Activated CD8-positive, alpha-beta T cell treated with anti-CD3 and anti-CD28 coated beads, Interleukin-2, amount 10 ng/mL, durations not matched to agents 7 days and 5 days (primary cell): Measurements from ENCODE around the gene TEFM. TPM values are rescaled to one million over a fixed set of nuclear protein-coding genes. Genes with fewer than 3 reads are reported as not detected.
A peak's percentile ranks its signal among the peaks of the same experiment; 100 is the strongest.
"Not testable (repeated sequence)": the region's sequence is repeated elsewhere in the genome, so short reads cannot be mapped to it uniquely, and the experiment has no call there.

Experiments
- ATAC-seq: fragments of 150-1000 bp; cut with Tn5 transposase; one replicate; pipeline ENCODE4 v1.10.0; 2021; ENCODE audit warnings: moderate library complexity
- CTCF ChIA-PET: fragments of 350-600 bp; sonication (Branson Sonifier 250); formaldehyde crosslinking; loops from one replicate; lab custom pipeline; 2021; ENCODE audit warnings: antibody characterized with exemption; lab: Charles Lee
- POLR2A ChIA-PET: fragments of 350-600 bp; sonication (Branson Sonifier 250); formaldehyde crosslinking; loops from one replicate; lab custom pipeline; 2021; ENCODE audit warnings: antibody characterized with exemption; lab: Charles Lee
- DNase-seq: peaks from one replicate; pipeline ENCODE4 v3.0.0-alpha.2; 2020
- H3K27ac Mint-ChIP-seq: one replicate; pipeline ENCODE4 v1.8.0; 2021; ENCODE audit warnings: mild to moderate bottlenecking, mixed read lengths
- H3K27me3 Mint-ChIP-seq: one replicate; pipeline ENCODE4 v1.8.0; 2021; ENCODE audit warnings: low read depth, mixed read lengths
- H3K36me3 Mint-ChIP-seq: one replicate; pipeline ENCODE4 v1.8.0; 2021; ENCODE audit warnings: low read depth, mixed read lengths
- H3K4me1 Mint-ChIP-seq: one replicate; pipeline ENCODE4 v1.8.0; 2021; ENCODE audit warnings: low read depth, mixed read lengths
- H3K4me3 Mint-ChIP-seq: one replicate; pipeline ENCODE4 v1.8.0; 2021; ENCODE audit warnings: mild to moderate bottlenecking, mixed read lengths
- H3K9me3 Mint-ChIP-seq: one replicate; pipeline ENCODE4 v1.8.0; 2022; ENCODE audit warnings: mixed read lengths; ENCODE audit not compliant: insufficient read depth
- total RNA-seq, 2 experiments: library from RNA; stranded (reverse); gene quantifications; one replicate each; pipeline ENCODE4 v1.2.3, GENCODE V29; 2021

The TEFM gene
- total RNA-seq, 2 experiments from 2014 or later, result 11.6 to 15.6 TPM

DNA sequence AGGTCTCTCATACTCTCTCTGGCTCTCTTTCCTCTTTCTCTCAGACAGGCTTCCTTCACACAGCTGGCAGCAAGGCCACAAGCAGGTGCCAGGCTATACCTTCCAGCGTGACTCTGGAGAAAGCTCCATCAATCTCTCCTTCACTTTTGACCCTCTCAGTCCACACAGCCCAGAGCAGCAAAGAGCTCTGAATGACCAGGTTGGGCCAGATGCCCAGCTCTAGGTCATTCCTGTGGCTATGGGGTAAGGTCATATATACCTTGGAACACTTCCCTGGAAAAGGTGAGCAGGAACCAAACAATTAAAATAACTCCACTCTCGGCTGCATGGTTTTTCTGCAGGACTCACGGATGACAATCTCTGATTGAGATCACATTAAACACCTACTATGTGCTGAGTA lies 24.5 kb upstream of the TEFM start:
- DNase-seq, result no peak
- ChIA-PET POLR2A (no interaction called here), CTCF (no interaction called here)
- Mint-ChIP-seq H3K27ac (no peak overlapping the region), H3K27me3 (peaks cover 5% of the 10 kb centered on the region), H3K4me3 (no peak overlapping the region), H3K9me3 (no peaks in the 10 kb centered on the region), H3K36me3 (no peaks in the 10 kb centered on the region), H3K4me1 (no peaks in the 10 kb centered on the region)
- ATAC-seq, result no peak

DNA sequence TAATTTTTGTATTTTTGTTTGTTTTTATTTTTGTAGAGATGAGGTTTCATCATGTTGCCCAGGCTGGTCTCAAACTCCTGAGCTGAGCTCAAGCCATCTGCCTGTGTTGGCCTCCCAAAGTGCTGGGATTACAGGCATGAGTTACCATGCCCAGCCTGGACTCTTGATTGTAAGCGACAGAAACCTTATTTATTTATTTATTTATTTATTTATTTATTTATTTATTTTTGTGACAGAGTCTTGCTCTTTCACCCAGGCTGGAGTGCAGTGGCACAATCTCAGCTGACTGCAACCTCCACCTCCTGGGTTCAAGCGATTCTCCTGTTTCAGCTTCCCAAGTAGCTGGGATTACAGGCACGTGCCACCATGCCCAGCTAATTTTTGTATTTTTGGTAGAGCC lies 23.8 kb upstream of the TEFM start:
- H3K9me3 Mint-ChIP-seq, H3K27me3 Mint-ChIP-seq, H3K27ac Mint-ChIP-seq, H3K4me1 Mint-ChIP-seq, H3K4me3 Mint-ChIP-seq, POLR2A ChIA-PET, DNase-seq, H3K36me3 Mint-ChIP-seq, ATAC-seq: not testable (repeated sequence)
- CTCF ChIA-PET, result interaction anchor here (0.7 kb wide), 1 partner anchor 8 kb away, joined by 3 read pairs; no protein-coding TSS in a partner anchor

DNA sequence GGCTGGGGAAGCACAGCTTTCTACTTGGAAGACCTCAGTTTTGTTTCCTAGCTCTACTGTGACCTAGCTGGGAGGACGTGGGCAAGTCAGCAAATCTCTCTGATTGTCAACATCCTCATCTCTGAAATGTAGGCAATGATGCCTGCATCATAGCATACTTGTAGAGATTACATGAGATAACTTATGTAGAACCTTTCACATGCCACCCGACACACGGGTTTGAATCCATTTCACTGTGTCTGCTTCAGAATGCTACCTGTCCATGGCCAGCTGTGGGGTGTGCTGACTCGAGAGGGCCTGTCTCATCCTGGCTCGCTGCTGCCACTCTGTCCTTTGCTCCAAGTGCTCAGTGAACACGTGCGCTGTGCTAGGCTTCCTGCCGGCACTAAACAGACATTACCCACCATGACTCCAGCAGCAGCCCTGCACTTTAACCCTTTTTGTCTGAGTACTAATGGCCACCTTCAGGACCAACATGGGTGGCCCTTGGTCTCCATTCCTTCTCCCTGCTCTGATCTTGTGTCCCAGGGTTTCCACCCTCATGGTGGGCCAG lies 23.1 kb upstream of the TEFM start:
- ATAC-seq (no peak), DNase-seq (no peak)
- no peaks in the 10 kb centered on the region for H3K4me1 Mint-ChIP-seq
- POLR2A ChIA-PET, result no interaction called here
- H3K4me3 Mint-ChIP-seq, result no peak overlapping the region
- peaks cover 7% of the 10 kb centered on the region for H3K27me3 Mint-ChIP-seq
- no peaks in the 10 kb centered on the region for H3K9me3 Mint-ChIP-seq
- CTCF ChIA-PET, result interaction anchor here (0.7 kb wide), 1 partner anchor 9 kb away, joined by 3 read pairs; no protein-coding TSS in a partner anchor
- no peak overlapping the region for H3K27ac Mint-ChIP-seq
- H3K36me3 Mint-ChIP-seq, result no peaks in the 10 kb centered on the region

DNA sequence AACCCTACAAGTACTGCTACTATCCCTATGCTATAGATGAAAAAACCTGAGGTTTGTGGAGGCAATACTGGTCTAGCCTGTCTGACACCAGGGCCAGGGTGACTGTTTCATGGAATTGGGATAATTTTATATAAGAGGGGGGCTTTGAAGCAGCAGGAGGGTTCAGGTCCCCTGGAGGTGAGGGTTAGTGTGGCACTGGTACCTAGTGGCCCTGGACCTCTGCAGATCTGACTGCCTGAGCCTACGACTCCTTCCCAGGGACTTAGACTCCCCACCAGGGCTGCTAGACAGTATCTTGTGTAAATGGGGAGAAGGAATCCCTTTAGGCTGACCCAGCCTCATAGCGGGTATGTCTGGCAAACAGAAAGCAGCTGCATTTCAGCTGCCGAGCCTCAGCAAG lies 22.5 kb upstream of the TEFM start:
- H3K4me3 Mint-ChIP-seq, result no peak overlapping the region
- POLR2A ChIA-PET, result no interaction called here
- H3K9me3 Mint-ChIP-seq, result no peaks in the 10 kb centered on the region
- DNase-seq (no peak), ATAC-seq (no peak)
- H3K27ac Mint-ChIP-seq, result no peak overlapping the region
- H3K36me3 Mint-ChIP-seq, result no peaks in the 10 kb centered on the region
- H3K4me1 Mint-ChIP-seq, result no peaks in the 10 kb centered on the region
- CTCF ChIA-PET, result no interaction called here
- H3K27me3 Mint-ChIP-seq, result peaks cover 11% of the 10 kb centered on the region

DNA sequence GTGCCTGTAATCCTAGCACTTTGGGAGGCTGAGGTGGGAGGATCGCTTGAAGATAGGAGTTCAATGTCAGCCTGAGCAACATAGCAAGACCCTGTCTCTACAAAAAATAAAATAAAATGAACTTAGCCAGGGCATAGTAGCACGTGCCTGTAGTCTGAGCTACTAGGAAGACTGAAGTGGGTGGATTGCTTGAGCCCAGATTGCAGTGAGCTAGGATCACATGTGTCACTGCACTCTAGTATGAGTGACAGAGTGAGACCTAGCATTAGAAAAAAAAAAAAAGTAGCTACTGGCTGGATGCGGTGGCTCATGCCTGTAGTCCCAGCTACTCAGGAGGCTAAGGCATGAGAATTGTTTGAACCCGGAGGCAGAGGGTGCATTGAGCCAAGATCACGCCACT lies 21.7 kb upstream of the TEFM start:
- Mint-ChIP-seq H3K36me3 (no peaks in the 10 kb centered on the region), H3K27ac (no peak overlapping the region), H3K9me3 (no peaks in the 10 kb centered on the region), H3K4me3 (no peak overlapping the region), H3K4me1 (peaks cover 2% of the 10 kb centered on the region), H3K27me3 (peaks cover 16% of the 10 kb centered on the region)
- POLR2A ChIA-PET, result no interaction called here
- CTCF ChIA-PET, result no interaction called here
- DNase-seq (no peak), ATAC-seq (no peak)

DNA sequence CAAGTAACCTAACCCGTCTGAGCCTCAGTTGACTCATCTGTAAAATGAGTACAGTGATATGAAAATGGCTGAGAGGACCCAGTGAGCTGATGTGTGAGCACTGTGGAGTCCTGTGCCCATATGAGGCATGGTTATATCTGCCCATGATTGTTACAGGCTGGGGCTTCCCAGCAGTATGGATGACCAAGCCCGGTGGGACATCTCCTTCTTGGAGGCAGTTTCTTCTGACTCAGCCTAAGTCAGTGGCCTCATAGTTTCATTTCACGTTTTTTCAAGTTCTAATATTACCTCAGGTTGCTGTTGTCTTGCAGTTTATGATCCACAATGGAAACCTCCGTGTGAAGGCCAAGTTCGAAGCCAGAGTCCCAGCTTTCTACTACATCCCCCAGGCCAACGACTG lies 20.5 kb upstream of the TEFM start:
- Mint-ChIP-seq H3K9me3 (no peaks in the 10 kb centered on the region), H3K4me1 (peaks cover 10% of the 10 kb centered on the region), H3K36me3 (no peaks in the 10 kb centered on the region), H3K4me3 (no peak overlapping the region), H3K27me3 (peaks cover 25% of the 10 kb centered on the region), H3K27ac (no peak overlapping the region)
- ChIA-PET POLR2A (no interaction called here), CTCF (no interaction called here)
- DNase-seq (no peak), ATAC-seq (no peak)

DNA sequence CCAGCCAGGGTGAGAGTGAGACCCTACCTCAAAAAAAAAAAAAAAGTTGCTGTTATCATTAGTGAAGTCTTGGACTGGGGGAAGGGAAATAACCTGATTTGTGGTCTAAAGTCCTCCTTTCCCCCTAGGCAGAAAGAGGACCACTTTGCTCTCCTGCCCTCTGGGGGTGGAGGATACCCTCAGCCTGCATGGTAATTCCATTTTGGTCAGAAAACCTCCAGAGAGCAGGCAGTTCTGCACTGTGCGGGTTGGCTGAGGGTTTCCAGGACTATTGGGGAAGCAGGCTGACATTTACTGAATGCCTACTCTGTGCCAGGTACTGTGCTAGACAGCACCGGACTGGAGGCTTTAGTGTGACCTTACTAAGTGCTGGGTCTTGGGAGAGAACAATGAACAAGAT lies 18.3 kb upstream of the TEFM start:
- H3K27ac Mint-ChIP-seq, result no peak overlapping the region
- DNase-seq (no peak), ATAC-seq (no peak)
- CTCF ChIA-PET, result no interaction called here
- POLR2A ChIA-PET, result no interaction called here
- no peaks in the 10 kb centered on the region for H3K36me3 Mint-ChIP-seq
- no peak overlapping the region for H3K4me3 Mint-ChIP-seq
- H3K4me1 Mint-ChIP-seq, result peaks cover 14% of the 10 kb centered on the region
- H3K27me3 Mint-ChIP-seq, result peaks cover 40% of the 10 kb centered on the region
- no peaks in the 10 kb centered on the region for H3K9me3 Mint-ChIP-seq

DNA sequence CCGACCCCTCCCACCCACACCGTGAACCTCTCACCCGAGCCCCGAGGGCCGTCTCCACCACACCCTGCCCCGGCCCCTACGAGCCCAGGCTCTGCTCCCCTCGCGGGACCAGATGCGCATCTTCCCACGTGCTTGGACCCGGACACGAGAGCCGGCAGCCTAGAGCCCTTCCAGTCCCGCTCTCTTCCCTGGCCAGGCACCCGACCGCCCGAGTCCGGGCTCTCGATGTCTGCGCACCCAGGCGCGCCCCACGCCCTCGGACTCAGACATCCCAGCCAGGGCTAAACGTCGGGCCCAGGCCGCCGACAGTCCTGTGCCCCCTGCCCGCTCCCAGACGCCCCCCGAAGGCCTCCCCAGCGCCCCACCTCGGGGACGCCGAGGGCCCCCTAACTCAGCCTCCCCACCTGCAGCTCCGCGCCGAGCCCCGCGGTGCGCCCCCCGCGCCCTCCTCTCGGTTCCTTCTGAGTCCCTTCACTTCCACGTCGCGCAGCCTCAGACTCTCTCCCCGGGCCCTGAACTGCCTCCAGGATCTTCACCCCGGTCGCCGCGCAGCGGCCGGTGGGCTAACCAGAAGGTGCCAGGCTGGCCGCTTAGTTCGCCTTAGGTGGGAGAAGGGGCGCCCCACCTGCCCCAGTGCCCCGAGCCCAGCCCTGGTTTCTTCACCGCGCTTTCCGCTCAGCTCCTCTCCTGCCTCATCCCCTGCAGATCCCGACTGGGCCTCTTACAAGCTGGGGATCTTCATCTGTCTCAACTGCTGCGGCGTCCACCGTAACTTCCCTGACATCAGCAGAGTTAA lies 16.4 kb upstream of the TEFM start:
- Mint-ChIP-seq H3K4me3 (peak overlapping the region; percentile 48), H3K4me1 (peaks cover 14% of the 10 kb centered on the region), H3K9me3 (no peaks in the 10 kb centered on the region), H3K27ac (no peak overlapping the region), H3K27me3 (peaks cover 44% of the 10 kb centered on the region), H3K36me3 (no peaks in the 10 kb centered on the region)
- ATAC-seq (peak; percentile 37), DNase-seq (no peak)
- ChIA-PET CTCF (no interaction called here), POLR2A (no interaction called here)

DNA sequence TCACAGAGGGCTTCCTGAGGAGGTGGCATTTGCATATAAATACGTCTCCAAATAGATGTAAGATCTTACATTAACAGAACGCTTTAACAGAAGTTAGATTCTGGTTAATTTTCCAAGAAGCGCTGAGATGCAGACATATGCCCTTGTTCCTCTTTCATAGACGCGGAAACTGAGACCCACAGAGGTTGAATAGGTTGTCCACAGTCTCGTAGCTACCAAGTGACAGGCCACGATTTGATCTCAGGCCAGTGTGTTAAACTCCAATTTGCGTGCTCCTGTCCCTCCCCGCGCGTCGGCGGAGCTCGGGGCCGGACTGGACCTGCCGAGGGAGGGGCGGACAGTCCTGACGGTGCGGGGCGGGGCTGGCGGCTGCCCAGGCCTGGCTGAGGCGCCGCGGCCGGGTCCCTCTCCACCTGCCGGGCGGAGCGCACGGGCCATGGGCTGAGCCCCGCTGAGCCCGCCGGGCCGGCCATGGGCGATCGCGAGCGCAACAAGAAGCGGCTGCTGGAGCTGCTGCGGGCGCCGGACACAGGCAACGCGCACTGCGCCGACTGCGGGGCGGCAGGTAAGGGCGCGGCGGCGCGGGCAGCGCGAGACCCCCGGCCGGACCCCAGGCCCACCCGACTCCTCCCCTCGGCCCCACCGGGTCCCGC lies 15.6 kb upstream of the TEFM start, which contains the start of gene ADAP2:
ADAP2 (plus strand) TSS at position 402 of the 653 bp plus-strand sequence; CDS start at position 472, 70 bp downstream.
- Mint-ChIP-seq H3K4me3 (peak within 1 kb of the TSS; percentile 48), H3K27me3 (peaks cover 44% of the 10 kb centered on the region), H3K36me3 (no peaks in the 10 kb centered on the region), H3K27ac (no peak within 1 kb of the TSS), H3K4me1 (peaks cover 14% of the 10 kb centered on the region), H3K9me3 (no peaks in the 10 kb centered on the region)
- peak; percentile 58 for ATAC-seq
- CTCF ChIA-PET, result no interaction called here
- POLR2A ChIA-PET, result no interaction called here
- no peak for DNase-seq

DNA sequence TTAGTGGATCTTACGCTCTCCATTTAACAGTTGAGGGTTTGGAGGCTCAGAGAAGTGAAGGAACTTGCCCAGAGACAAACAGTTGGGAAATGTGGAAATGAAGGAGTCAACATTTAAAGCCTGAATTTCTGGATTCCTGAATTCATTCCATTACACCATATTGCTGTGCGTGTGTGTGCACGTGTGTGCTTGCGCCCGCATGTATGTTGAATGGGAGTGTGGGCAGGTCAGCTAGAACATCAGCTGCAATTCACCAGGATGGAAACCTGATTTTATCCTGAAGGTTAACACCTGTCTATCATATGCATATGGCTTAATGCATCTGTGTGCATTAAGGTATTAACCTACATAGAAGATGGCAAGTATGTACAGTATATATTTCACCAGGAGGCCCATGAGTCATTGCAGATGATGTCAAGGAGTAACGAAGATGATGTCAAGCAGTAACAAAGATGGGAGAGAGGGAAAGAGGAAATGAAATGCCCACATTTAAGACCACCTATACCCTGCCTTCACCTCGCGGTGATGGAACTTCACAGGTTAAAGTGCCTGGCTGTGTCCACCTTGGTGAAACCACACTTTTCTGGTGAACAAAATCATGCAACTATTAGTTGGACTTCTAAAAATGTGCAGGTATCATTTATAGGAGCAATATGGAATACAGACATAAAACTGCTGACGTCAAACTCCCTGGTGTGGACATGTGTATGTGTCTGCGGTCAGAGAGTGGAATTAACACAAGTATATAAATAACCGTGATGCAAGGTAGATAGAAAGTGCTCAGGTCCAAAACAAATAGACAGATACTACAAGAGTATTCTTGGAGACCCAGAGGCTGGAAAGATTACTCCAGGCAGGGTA lies 14.9 kb upstream of the TEFM start:
- ChIA-PET POLR2A (no interaction called here), CTCF (no interaction called here)
- ATAC-seq, result no peak
- Mint-ChIP-seq H3K4me3 (peak overlapping the region; percentile 35), H3K27ac (no peak overlapping the region), H3K36me3 (no peaks in the 10 kb centered on the region), H3K27me3 (peaks cover 45% of the 10 kb centered on the region), H3K4me1 (peaks cover 14% of the 10 kb centered on the region), H3K9me3 (no peaks in the 10 kb centered on the region)
- DNase-seq, result no peak

DNA sequence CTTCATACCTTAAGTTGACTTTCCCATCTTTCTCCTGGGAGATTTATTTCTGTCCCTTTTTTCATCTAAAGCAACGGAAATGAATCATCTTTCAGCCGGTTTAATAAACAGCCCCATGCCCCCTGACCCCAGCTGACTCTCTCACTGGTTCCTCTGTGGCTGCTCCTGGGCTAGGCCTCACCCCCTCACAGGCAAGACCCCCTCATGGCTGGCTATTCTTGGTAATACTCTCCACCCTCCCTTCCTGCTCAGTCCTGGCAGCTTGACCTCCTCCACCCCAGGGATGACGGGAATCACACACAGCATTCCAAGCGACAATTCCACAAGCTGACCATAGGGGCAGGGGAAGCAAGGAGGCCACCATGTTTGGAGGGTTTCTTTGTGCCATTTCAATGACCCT lies 14.2 kb upstream of the TEFM start:
- Mint-ChIP-seq H3K4me1 (peaks cover 14% of the 10 kb centered on the region), H3K36me3 (no peaks in the 10 kb centered on the region), H3K9me3 (no peaks in the 10 kb centered on the region), H3K4me3 (no peak overlapping the region), H3K27ac (no peak overlapping the region), H3K27me3 (peaks cover 43% of the 10 kb centered on the region)
- POLR2A ChIA-PET, result no interaction called here
- ATAC-seq (no peak), DNase-seq (no peak)
- CTCF ChIA-PET, result no interaction called here
